GM12878 (cell line): ENCODE measurements around the gene ACTBL2.

Experiments
- ASH2L ChIP-seq: fragments of 300-600, 200-600 bp; sonication (generic); IDR thresholded peaks from 2 replicates; pipeline ENCODE4 v1.6.1; 2017; ENCODE audit warnings: low read depth, mild to moderate bottlenecking, borderline replicate concordance
- CHD1 ChIP-seq: IDR thresholded peaks from 2 replicates; pipeline ENCODE4 v1.6.1; 2012; ENCODE audit warnings: low read depth, low read length, improper control_type of control experiment
- FOXM1 ChIP-seq: IDR thresholded peaks from 2 replicates; pipeline ENCODE4 v1.6.1; 2012; ENCODE audit warnings: low read depth, mild to moderate bottlenecking, inconsistent platforms, low read length, moderate library complexity
- NFXL1 ChIP-seq: fragments of 450-650 bp; IDR thresholded peaks from 2 replicates; pipeline ENCODE4 v1.6.1; 2017; ENCODE audit warnings: antibody characterized with exemption, mild to moderate bottlenecking, borderline replicate concordance
- POLR2A ChIP-seq: IDR thresholded peaks from 2 replicates; pipeline ENCODE4 v1.6.1; 2011; ENCODE audit warnings: low read depth, mild to moderate bottlenecking, low read length
- RCOR1 ChIP-seq: conservative IDR thresholded peaks from 2 replicates; pipeline ENCODE4 v1.6.1; 2012; ENCODE audit warnings: low read depth, low read length, improper control_type of control experiment
- SMAD1 ChIP-seq: fragments of 450-650 bp; IDR thresholded peaks from 2 replicates; pipeline ENCODE4 v1.6.1; 2018; ENCODE audit warnings: mild to moderate bottlenecking, low read depth; ENCODE audit not compliant: partially characterized antibody
- TF ChIP-seq, protein P1 (sequence below): IDR thresholded peaks from 2 replicates; pipeline ENCODE4 v1.6.1; 2012; ENCODE audit warnings: low read depth, low read length, improper control_type of control experiment

- TF ChIP-seq NFXL1 (no peak), RCOR1 (no peak), FOXM1 (no peak), POLR2A (no peak), SMAD1 (no peak), CHD1 (no peak), ASH2L (no peak)
- TF ChIP-seq, protein P1, sequence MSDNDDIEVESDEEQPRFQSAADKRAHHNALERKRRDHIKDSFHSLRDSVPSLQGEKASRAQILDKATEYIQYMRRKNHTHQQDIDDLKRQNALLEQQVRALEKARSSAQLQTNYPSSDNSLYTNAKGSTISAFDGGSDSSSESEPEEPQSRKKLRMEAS, result no peak
Observed at GRCh38 chr5:57491369-57491965, 8.9 kb upstream of the ACTBL2 start.
